Measurements from ENCODE around the gene NDUFS6. TPM values are rescaled to one million over a fixed set of nuclear protein-coding genes. Genes with fewer than 3 reads are reported as not detected.

Gene NDUFS6
- total and polyA plus RNA-seq, 2 experiments from 2014 or later, result 141 to 371 TPM

- H3K36me3 ChIP-seq, result peaks cover 40% of the 10 kb centered on the region
Observed at GRCh38 chr5:1821862-1822261, 20.7 kb downstream of the NDUFS6 start.

DNA sequence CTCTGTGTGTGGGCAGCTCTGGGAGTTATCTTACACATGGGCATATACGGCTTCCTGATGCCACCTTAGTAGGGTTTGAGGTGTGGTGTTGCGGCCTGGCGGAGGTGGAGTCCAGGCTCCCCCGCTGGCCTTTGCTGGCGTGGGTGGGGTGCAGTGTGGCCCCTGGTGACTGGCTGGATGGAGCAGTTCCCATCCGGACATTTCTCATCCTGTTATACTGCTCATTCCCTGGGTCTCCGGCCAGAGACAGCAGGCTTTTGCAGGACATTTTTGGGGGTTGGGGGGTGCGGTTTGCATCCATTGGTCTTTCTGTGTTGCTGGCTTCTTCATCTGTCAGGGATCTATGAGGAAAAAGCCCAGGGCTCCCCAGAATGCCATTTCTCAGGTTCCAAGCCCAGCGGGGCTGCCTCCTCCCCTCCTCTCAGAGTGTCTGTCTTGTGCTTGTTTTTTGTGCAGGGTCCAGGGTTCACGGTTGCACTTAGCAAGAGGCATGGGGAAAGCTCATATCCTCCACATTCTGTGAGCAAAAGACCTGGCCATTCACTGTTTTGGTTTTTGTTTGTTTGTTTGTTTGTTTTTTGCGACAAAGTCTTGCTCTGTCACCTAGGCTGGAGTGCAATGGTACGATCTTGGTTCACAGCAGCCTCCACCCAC lies 22.3 kb downstream of the NDUFS6 start:
- peak overlapping the region; percentile 6 for H3K27ac ChIP-seq
- peaks cover 34% of the 10 kb centered on the region for H3K36me3 ChIP-seq
- TF ChIP-seq, protein P1, sequence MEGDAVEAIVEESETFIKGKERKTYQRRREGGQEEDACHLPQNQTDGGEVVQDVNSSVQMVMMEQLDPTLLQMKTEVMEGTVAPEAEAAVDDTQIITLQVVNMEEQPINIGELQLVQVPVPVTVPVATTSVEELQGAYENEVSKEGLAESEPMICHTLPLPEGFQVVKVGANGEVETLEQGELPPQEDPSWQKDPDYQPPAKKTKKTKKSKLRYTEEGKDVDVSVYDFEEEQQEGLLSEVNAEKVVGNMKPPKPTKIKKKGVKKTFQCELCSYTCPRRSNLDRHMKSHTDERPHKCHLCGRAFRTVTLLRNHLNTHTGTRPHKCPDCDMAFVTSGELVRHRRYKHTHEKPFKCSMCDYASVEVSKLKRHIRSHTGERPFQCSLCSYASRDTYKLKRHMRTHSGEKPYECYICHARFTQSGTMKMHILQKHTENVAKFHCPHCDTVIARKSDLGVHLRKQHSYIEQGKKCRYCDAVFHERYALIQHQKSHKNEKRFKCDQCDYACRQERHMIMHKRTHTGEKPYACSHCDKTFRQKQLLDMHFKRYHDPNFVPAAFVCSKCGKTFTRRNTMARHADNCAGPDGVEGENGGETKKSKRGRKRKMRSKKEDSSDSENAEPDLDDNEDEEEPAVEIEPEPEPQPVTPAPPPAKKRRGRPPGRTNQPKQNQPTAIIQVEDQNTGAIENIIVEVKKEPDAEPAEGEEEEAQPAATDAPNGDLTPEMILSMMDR (IDR thresholded peaks at IDR 0.05; ENCODE audit: low read depth, low read length), result no peak
- peaks cover 3% of the 10 kb centered on the region for H3K4me1 ChIP-seq (ENCODE audit: low read depth)
- DNase-seq (ENCODE audit: low read depth in 1 of 2, low spot score in 1 of 2), result no peak
- H3K27me3 ChIP-seq, result no peaks in the 10 kb centered on the region
- H3K9me3 ChIP-seq (ENCODE audit: low read depth), result no peaks in the 10 kb centered on the region
- no peak overlapping the region for H3K4me3 ChIP-seq

More at GRCh38 chr5:1821862-1822261, 20.7 kb downstream of the NDUFS6 start:
- Histone ChIP-seq H3K4me1 (ENCODE audit: low read depth) (peaks cover 5% of the 10 kb centered on the region), H3K27ac (no peak overlapping the region), H3K4me3 (no peak overlapping the region), H3K27me3 (no peaks in the 10 kb centered on the region), H3K9me3 (ENCODE audit: low read depth) (no peaks in the 10 kb centered on the region)
- no peak for DNase-seq (ENCODE audit: low read depth in 1 of 2, low spot score in 1 of 2)
- TF ChIP-seq, protein P1 (IDR thresholded peaks at IDR 0.05; ENCODE audit: low read depth, low read length), result no peak

DNA sequence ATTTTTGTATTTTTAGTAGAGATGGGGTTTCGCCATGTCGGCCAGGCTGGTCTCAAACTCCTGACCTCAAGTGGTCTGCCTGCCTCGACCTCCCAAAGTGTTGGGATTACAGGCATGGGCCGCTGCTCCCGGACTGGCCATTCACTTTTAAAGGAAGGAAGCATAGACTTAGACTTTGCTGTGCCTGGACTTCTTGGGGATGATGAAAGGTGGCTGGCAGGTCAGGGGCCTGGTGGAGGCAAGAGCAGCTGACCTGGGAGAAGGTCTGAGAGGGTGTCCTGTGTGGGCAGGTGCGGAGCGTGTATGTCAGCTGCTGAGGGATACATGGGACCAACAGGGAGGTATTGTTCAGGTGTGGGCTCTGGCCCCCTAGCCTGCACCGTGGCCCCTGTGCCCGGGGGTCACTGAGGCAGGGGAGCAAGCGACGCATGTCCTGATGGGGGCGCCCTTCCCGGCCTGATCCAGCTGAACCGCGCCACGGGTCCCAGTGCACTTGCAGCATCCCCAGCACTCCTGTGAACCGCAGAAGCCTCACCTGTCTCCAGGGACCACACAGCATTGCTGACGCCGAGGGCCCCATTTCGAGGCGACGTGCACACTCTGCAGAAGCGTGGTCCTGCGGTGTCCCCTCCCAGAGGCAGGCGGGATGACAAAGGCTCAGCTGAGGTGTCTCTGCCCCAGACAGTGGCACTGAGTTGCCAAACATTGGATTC lies 23.1 kb downstream of the NDUFS6 start:
- Histone ChIP-seq H3K4me3 (no peak overlapping the region), H3K27ac (no peak overlapping the region), H3K27me3 (no peaks in the 10 kb centered on the region), H3K9me3 (ENCODE audit: low read depth) (no peaks in the 10 kb centered on the region), H3K36me3 (peaks cover 32% of the 10 kb centered on the region), H3K4me1 (ENCODE audit: low read depth) (no peaks in the 10 kb centered on the region)
- TF ChIP-seq, protein P1 (IDR thresholded peaks at IDR 0.05; ENCODE audit: low read depth, low read length), result no peak
- DNase-seq (ENCODE audit: low read depth in 1 of 2, low spot score in 1 of 2), result no peak

DNA sequence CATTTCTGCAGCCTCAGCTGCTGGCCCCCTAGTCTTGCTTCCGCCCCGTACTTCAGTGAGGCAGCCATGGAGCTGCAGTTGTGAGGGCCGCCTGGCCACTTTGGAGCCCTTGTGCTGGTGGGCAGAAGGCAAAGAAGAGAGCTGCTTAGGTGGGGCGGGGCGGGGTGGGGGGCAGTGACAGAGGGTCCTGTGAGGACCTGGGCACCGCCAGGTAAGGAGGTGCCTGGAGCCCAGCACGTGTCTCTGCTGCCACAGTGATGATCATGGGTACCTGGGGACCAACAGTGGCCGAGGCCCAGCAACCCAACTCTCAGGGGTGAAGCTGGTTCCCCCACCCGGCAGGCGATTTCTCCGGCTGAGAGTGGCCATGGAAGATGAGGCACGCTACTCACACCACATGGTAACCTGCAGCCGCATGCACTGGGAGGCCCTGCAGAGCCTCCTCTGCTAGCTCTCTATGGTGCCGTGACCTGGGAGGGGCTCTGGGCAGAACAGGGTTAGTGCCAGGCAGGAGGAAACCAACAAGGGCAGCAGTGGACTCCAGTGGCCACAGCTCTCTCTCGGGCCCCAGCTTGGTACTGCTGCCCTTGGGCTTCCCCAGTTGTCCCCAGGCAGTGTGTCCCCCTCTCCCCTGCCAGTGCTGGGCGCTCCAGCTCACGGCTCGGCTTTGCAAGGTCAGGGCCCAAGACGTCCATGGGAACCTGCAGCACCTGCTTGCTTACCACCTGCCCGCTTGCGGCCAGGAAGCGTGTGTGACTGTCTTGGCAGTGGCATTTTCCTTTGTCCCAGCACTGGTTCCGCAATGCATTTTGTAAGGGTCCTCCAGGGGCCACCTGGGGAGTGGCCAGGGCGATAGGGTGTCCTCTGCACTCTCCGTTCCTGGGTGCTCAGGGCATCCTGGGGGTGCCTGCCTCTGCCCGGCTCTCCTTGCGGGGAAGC lies 24.0 kb downstream of the NDUFS6 start:
- H3K4me3 ChIP-seq, result no peak overlapping the region
- H3K9me3 ChIP-seq (ENCODE audit: low read depth), result no peaks in the 10 kb centered on the region
- DNase-seq (ENCODE audit: low read depth in 1 of 2, low spot score in 1 of 2), result no peak
- TF ChIP-seq, protein P1 (IDR thresholded peaks at IDR 0.05; ENCODE audit: low read depth, low read length), result no peak
- H3K36me3 ChIP-seq, result peaks cover 24% of the 10 kb centered on the region
- H3K27me3 ChIP-seq, result no peaks in the 10 kb centered on the region
- H3K4me1 ChIP-seq (ENCODE audit: low read depth), result no peaks in the 10 kb centered on the region
- peak overlapping the region; percentile 32 for H3K27ac ChIP-seq

DNA sequence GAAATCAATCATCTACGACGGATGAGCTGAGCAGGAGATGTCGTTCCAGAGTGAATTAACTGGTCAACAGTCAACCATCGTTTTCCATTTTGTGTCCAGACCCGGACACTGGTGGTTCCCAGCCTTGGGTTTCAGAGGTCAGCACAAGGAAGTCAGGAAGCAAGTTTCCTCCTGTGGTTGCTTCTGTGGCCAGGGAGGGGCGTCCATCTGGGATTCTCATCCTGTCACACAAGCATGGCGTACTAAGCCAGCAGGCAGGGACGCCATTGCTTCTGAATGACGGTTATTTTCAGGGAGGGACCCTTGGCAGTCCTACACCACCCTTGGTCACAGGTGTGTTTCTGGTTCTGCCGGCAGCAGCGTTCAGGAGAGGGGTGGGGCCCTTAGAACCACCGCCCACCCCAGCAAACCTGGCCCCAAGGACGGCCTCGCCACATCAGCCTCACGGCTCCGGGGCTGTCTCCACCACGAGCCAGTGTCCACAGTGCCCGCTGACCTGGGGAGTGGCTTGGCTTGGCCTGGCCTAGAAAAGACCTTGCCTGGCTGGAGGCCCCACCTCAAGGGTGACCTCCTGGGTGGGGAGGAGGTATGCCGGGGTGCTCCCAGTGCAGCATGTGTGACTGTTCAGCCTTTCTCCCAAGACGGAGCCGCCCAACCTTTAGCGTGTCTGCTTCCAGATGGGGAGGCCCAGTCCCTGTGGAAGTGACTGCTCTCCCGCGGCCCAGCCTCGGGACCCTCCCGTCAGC lies 25.2 kb downstream of the NDUFS6 start:
- DNase-seq (ENCODE audit: low read depth in 1 of 2, low spot score in 1 of 2), result no peak
- peaks cover 9% of the 10 kb centered on the region for H3K4me1 ChIP-seq (ENCODE audit: low read depth)
- TF ChIP-seq, protein P1 (IDR thresholded peaks at IDR 0.05; ENCODE audit: low read depth, low read length), result no peak
- no peak overlapping the region for H3K27ac ChIP-seq
- peaks cover 12% of the 10 kb centered on the region for H3K36me3 ChIP-seq
- no peak overlapping the region for H3K4me3 ChIP-seq
- no peaks in the 10 kb centered on the region for H3K9me3 ChIP-seq (ENCODE audit: low read depth)
- no peaks in the 10 kb centered on the region for H3K27me3 ChIP-seq

Data from cardiac muscle cell (in vitro differentiated cells and primary cell).